Gastroesophageal sphincter (tissue), 4 donors: ENCODE results near the gene UBA1. TPM values are rescaled to one million over a fixed set of nuclear protein-coding genes. Genes with fewer than 3 reads are reported as not detected.

Experiments
- ATAC-seq: fragments of 150-250 bp; one replicate; pipeline ENCODE4 v1.9.1; 2016; ENCODE audit warnings: mild to moderate bottlenecking, moderate library complexity
- H3K27ac ChIP-seq, 4 donors: fragments of 200-600 bp; sonication (generic) in 3 of 4; 1 replicate in 3 of 4; 2 replicates in 1 of 4; pipeline ENCODE4 v1.5.1; 2016 to 2019
- H3K27me3 ChIP-seq: fragments of 200-600 bp; sonication (generic); one replicate; pipeline ENCODE4 v1.5.1; 2019
- H3K36me3 ChIP-seq, 2 donors: fragments of 200-600 bp; sonication (generic); one replicate each; pipeline ENCODE4 v1.5.1; 2019; ENCODE audit warnings: control low read depth in 1 of 2
- H3K4me1 ChIP-seq, 3 donors: fragments of 200-600 bp; sonication (generic); 1 replicate in 2 of 3; 2 replicates in 1 of 3; pipeline ENCODE4 v1.5.1; 2016 to 2019; ENCODE audit warnings: control low read depth in 2 of 3
- H3K4me3 ChIP-seq, 2 donors: fragments of 200-600 bp; sonication (generic); one replicate each; pipeline ENCODE4 v1.5.1; 2019; ENCODE audit warnings: mild to moderate bottlenecking in 1 of 2, moderate library complexity in 1 of 2
- H3K9me3 ChIP-seq, 3 donors: fragments of 200-600 bp; sonication (generic); one replicate each; pipeline ENCODE4 v1.5.1; 2017 to 2019; ENCODE audit warnings: control low read depth in 2 of 3
- EP300 ChIP-seq: sonication (generic); formaldehyde crosslinking; IDR thresholded peaks from one replicate; pipeline ENCODE4 v1.6.1; 2017; ENCODE audit warnings: antibody characterized with exemption, mild to moderate bottlenecking
- POLR2A ChIP-seq, 2 donors: fragments of 450-650 bp; IDR thresholded peaks; one replicate each; pipeline ENCODE4 v1.6.1; 2017; ENCODE audit warnings: antibody characterized with exemption in 2 of 2, mild to moderate bottlenecking in 2 of 2, moderate library complexity in 1 of 2
- POLR2AphosphoS5 ChIP-seq: sonication (generic); formaldehyde crosslinking; IDR thresholded peaks from one replicate; pipeline ENCODE4 v1.6.1; 2017; ENCODE audit warnings: antibody characterized with exemption
- WGBS, 2 donors: methylation state at CpG; one replicate each; pipeline ENCODE4 v1.1.5; 2018; ENCODE audit warnings: low coverage in 1 of 2; 5-methylcytosine and 5-hydroxymethylcytosine counted together
- total RNA-seq, 4 donors: library from RNA; depleted of rRNA; stranded (reverse); fragments of >200 nt; gene quantifications; one replicate each; pipeline ENCODE4 v1.1.0, GENCODE V29; 2016
- TF ChIP-seq, protein P1 (sequence below), 4 experiments: fragments of 200-600 bp in 2 of 4; fragments of 450-650 bp in 2 of 4; sonication (generic) in 1 of 4; IDR thresholded peaks; one replicate each; pipeline ENCODE4 v1.5.1; 2017 to 2019; ENCODE audit warnings: antibody characterized with exemption in 4 of 4, mild to moderate bottlenecking in 2 of 4, moderate library complexity in 2 of 4

The UBA1 gene
- total RNA-seq, 4 donors from 2014 or later = 108 to 211 (median 123) TPM

DNA sequence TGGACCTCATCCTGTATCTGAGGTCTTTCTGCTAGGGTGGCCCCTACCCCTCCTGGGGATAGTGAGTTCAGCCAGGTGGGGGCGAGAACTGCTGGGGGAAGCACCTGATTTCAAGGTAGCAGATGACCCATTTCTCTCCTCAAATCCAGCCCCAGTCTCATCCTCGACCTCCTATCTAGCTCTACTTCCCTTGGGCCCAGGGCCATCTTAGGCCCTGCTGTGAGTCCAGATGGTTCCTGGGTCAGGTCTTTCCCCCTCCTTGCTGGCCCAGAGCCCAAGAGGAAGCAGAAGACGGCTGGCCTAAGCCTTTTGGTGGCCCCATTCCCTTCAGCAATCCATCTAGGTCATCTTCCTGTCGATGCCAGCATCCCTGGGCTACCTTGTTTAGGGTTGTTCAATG is 28.1 kb downstream of the UBA1 start:
- TF ChIP-seq EP300 (no peak), POLR2A (IDR thresholded peaks at IDR 0.05) (no peak), POLR2AphosphoS5 (no peak)
- TF ChIP-seq, protein P1, sequence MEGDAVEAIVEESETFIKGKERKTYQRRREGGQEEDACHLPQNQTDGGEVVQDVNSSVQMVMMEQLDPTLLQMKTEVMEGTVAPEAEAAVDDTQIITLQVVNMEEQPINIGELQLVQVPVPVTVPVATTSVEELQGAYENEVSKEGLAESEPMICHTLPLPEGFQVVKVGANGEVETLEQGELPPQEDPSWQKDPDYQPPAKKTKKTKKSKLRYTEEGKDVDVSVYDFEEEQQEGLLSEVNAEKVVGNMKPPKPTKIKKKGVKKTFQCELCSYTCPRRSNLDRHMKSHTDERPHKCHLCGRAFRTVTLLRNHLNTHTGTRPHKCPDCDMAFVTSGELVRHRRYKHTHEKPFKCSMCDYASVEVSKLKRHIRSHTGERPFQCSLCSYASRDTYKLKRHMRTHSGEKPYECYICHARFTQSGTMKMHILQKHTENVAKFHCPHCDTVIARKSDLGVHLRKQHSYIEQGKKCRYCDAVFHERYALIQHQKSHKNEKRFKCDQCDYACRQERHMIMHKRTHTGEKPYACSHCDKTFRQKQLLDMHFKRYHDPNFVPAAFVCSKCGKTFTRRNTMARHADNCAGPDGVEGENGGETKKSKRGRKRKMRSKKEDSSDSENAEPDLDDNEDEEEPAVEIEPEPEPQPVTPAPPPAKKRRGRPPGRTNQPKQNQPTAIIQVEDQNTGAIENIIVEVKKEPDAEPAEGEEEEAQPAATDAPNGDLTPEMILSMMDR (IDR thresholded peaks at IDR 0.05) = no peak
- Histone ChIP-seq H3K9me3 (no peaks in the 10 kb centered on the region), H3K4me3 (no peak overlapping the region), H3K36me3 (peaks cover 0 to 38% of the 10 kb centered on the region in 2 donors), H3K27ac (no peak overlapping the region), H3K4me1 (peaks cover 0 to 34% (median 18%) of the 10 kb centered on the region in 3 donors), H3K27me3 (no peaks in the 10 kb centered on the region)
- ATAC-seq = no peak
- 100% methylated on average over 1 of the region's 4 CpGs; no CpG with 5 or more reads in 1 of the 2 donors for WGBS, 2 donors

DNA sequence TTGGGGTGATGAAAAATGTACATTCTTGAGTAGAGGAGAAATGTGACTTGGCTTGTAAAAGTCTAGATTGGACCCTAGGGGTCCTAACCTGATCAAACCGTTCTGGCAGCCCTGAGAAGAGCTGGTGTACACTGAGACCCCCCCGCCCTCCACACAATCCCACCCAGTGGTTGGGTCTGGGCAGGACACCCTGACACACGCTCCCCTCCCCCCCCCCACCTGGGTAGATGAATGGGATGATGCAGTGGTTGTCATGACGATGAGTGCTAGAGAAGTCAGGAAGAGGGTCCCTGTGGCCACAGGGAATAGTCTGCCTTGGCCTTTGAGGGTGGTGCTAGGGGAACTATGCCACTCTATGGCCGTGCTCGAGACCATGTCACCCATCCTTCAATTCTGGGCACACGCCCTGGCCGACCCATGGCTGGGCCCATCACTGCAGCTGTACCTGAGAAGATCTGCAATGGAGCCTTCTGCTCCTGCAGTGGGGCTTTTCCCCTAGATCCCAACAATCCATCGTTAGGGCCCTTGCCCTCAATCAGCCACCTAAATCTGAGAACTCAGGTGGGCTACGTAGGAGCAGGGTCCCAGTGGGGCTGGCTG is 29.2 kb downstream of the UBA1 start:
- 60% methylated on average over 1 of the region's 10 CpGs; no CpG with 5 or more reads in 1 of the 2 donors for WGBS, 2 donors
- Histone ChIP-seq H3K4me1 (peaks cover 0 to 28% (median 11%) of the 10 kb centered on the region in 3 donors), H3K9me3 (no peaks in the 10 kb centered on the region), H3K27ac (no peak overlapping the region), H3K4me3 (no peak overlapping the region), H3K27me3 (no peaks in the 10 kb centered on the region), H3K36me3 (peaks cover 0 to 49% of the 10 kb centered on the region in 2 donors)
- no peak for ATAC-seq
- TF ChIP-seq, protein P1 (IDR thresholded peaks at IDR 0.05) = no peak
- TF ChIP-seq POLR2AphosphoS5 (no peak), EP300 (no peak), POLR2A (IDR thresholded peaks at IDR 0.05) (no peak)

DNA sequence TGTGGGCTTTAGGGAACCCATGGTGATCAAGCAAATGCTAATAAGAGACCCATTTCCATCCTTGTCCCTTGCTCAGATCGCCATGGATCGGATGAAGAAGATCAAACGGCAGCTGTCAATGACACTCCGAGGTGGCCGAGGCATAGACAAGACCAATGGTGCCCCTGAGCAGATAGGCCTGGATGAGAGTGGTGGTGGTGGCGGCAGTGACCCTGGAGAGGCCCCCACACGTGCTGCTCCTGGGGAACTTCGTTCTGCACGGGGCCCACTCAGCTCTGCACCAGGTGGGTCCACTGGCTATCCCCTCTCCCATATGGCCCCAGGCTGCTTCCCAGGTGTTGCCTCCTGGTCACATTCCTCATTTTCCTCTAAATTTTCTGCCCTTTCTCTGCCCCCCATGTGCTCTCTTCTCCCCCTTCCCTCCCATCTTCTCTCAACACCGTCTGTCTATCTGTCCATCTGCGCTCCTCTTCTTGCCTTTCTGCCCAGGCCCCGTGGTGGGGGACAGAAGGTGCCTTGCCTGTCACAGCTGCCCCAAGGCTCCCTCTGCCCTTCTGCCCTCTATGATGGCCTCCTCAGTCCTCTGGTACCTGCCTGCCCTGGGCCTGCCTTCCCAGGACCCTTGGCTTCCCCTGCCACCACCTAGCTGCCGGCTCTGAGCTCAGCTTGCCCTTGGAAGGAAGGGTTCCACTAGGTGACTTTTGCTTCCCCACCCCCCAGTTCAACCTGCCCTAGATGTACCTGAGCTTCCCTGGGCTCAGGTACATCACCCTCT is 30.0 kb downstream of the UBA1 start:
- WGBS, 2 donors = 100% methylated on average over 2 to 4 of the region's 13 CpGs
- H3K27ac ChIP-seq = no peak overlapping the region
- H3K27me3 ChIP-seq = no peaks in the 10 kb centered on the region
- peaks cover 0 to 28% (median 11%) of the 10 kb centered on the region in 3 donors for H3K4me1 ChIP-seq
- no peak overlapping the region for H3K4me3 ChIP-seq
- H3K36me3 ChIP-seq = peaks cover 0 to 57% of the 10 kb centered on the region in 2 donors
- H3K9me3 ChIP-seq = no peaks in the 10 kb centered on the region
- TF ChIP-seq POLR2A (IDR thresholded peaks at IDR 0.05) (no peak), POLR2AphosphoS5 (no peak), EP300 (no peak)
- TF ChIP-seq, protein P1 (IDR thresholded peaks at IDR 0.05) = no peak
- ATAC-seq = no peak

DNA sequence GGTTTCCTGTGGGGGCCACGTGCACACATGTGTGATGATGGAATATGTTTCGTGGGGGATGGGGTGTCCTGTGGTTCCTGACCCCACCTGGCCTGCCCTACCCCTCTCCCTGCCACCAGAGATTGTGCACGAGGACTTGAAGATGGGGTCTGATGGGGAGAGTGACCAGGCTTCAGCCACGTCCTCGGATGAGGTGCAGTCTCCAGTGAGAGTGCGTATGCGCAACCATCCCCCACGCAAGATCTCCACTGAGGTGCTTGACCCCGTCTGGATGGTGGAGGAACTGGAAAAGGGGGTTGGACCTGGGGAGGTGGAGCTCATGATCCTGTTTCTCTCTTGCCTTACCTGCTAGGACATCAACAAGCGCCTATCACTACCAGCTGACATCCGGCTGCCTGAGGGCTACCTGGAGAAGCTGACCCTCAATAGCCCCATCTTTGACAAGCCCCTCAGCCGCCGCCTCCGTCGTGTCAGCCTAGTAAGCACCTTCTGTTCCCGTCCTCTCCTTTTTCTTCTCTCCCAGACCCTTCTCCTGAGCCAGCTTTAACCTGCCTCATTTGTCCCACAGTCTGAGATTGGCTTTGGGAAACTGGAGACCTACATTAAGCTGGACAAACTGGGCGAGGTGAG is 30.8 kb downstream of the UBA1 start:
- peaks cover 0 to 64% of the 10 kb centered on the region in 2 donors for H3K36me3 ChIP-seq
- 80% methylated on average over 1 of the region's 17 CpGs; no CpG with 5 or more reads in 1 of the 2 donors for WGBS, 2 donors
- peaks cover 0 to 27% (median 11%) of the 10 kb centered on the region in 3 donors for H3K4me1 ChIP-seq
- no peak overlapping the region for H3K4me3 ChIP-seq
- H3K27me3 ChIP-seq = no peaks in the 10 kb centered on the region
- H3K27ac ChIP-seq = no peak overlapping the region
- no peaks in the 10 kb centered on the region for H3K9me3 ChIP-seq
- no peak for ATAC-seq
- TF ChIP-seq, protein P1 (IDR thresholded peaks at IDR 0.05) = no peak
- no peak for TF ChIP-seq POLR2A (IDR thresholded peaks at IDR 0.05)
- TF ChIP-seq EP300 = no peak
- no peak for TF ChIP-seq POLR2AphosphoS5
